ENCODE results near the gene PLPPR1.
"Not testable (repeated sequence)": the region's sequence is repeated elsewhere in the genome, so short reads cannot be mapped to it uniquely, and the experiment has no call there.

The PLPPR1 gene

GRCh38 chr9:101309139-101309538, 280.6 kb downstream of the PLPPR1 start:
- DNase-seq, result no peak

DNA sequence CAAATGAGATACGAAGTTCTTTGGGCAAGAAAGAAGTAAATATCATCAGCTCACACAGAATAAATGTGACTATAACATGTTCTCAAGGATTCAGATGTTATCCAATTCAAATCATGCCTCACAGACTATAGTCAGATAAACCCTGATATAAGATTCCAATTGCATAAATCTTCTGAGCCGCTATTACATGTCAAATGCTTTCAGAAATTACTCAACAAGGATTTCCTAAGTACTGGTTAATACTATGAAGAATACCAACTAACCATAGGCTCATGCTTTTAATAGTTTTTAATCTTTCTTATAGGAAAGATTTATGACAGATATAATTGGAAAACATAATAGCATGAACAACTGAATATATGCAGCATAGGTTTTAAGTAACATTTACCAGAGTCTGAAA, 282.7 kb downstream of the PLPPR1 start:
- DNase-seq, result no peak

DNA sequence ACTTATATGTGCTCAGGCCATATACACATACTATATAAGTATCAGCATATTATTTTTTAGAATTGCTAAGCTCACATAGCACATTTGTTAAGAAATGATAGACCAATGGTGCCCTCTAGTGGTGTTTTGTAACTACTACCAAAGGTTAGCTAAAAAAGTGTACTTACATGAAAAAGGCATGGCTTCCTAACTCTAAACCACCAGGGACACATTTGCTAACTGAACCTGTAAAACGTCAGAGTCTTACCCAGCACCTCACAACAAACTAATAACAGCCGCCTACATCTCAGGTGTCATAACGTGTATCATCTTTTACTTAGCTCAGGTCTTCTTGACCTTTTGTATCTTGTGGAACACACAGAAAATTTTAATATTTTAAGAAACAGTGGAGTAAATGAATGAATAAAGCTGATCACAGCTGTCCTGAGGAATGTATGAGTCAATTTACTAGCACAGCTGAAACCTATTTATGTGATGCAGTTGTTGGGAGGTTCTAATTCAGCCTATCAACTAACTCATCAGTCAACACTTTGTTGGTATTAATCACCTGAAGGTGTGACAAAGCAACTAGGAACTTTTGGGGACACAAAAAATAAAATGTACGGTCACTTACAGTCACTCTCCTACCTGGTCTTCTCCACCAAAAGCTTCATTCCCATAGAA, 283.4 kb downstream of the PLPPR1 start:
- DNase-seq, result no peak

DNA sequence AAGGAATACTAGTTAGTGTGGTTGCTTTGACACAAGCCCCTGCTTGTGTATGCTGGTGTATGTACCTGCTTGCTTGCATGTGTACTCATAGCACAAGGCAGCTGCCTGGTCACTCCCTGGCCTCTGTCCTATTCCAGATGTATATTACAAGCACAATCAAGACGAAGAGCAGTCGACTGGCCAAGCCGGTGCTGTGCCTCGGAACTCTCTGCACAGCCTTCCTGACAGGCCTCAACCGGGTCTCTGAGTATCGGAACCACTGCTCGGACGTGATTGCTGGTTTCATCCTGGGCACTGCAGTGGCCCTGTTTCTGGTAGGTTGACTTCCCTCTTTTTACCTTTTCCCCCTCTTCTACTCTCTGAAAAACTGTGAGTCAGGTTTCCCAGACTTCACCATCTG, 284.1 kb downstream of the PLPPR1 start:
- no peak for DNase-seq

- no peak for DNase-seq
These were observed 286.6 kb downstream of the PLPPR1 start for GRCh38 chr9:101315112-101315450.

DNA sequence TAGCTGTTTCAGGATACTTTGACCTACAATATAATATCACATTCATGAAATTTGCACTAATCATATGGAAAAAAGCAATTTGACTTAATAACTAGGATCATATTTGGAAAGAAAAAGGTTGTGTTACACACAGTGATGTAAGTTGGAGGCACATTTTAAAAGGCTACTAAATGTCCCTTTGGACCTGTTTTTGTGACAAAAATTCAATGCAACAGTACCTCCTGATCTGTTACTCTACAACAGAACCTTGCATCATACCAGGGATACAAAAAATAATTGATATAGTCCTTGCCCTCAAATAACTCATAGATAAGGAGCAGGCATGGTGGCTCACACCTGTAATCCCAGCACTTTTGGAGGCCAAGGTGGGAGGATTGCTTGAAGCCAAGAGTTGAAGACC, 289.2 kb downstream of the PLPPR1 start:
- no peak for DNase-seq

DNA sequence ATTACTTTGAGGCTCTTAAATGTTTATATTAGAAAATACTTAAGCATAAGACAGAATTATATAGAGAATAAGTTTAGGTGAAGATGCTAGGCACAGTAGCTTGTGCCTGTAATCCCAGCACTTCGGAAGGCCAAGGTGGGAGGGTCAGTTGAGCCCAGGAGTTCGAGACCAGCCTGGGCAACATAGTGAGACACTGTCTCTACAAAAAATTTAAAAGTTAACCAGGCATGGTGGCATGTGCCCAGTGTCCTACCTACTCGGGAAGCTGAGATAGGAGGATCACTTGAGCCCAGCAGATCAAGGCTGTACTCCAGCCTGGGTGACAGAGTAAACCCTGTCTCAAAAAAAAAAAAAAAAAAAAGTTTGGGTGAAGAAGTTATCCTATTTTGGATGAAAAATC, 294.6 kb downstream of the PLPPR1 start:
- DNase-seq, result no peak

- DNase-seq, result no peak
These were observed 295.8 kb downstream of the PLPPR1 start for GRCh38 chr9:101324245-101324804.

- no peak for DNase-seq
These were observed 296.5 kb downstream of the PLPPR1 start for GRCh38 chr9:101325053-101325452.

GRCh38 chr9:101326035-101326434, 297.5 kb downstream of the PLPPR1 start:
- no peak for DNase-seq

DNA sequence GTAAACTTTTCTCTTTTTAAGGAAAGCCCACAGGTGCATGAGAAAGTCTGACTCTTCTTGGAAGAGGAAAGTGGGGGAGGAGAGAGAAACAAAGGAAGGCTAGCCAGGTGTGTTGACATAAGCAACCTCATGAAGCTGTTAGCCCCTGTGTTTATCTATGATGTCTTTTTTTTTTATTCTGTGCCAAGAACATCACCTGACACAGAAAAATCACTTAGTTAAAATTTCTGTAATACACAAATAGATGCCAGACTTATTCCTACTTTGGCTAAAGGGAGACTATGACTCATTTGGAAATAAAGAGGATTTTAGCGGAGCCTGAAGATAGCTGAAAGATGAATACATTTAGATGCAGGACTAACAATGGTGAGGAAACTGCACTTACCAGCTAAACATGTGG, 298.0 kb downstream of the PLPPR1 start:
- no peak for DNase-seq

- DNase-seq, result not testable (repeated sequence)
These were observed 298.9 kb downstream of the PLPPR1 start for GRCh38 chr9:101327422-101327909.

- no peak for DNase-seq
These were observed 303.8 kb downstream of the PLPPR1 start for GRCh38 chr9:101332362-101332761.

DNA sequence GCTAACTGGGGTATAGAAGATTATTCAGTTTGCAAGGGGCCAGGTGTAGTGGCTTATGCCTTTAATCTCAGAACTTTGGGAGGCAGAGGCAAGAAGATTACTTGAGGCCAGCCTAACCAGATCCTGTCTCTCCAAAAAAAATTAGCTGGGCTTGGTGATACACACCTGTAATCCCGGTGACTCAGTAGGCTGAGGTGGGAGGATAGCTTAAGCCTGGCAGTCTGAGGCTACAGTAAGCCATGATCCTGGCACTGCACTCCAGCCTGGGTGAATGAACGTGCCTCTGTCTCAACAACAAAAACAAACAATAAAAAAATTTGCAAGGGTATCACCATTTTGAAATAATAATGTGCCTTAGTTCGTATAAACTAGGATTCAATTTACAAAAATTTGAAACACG, 305.0 kb downstream of the PLPPR1 start:
- DNase-seq, result no peak

- no peak for DNase-seq
These were observed 305.6 kb downstream of the PLPPR1 start for GRCh38 chr9:101333926-101334702.

DNA sequence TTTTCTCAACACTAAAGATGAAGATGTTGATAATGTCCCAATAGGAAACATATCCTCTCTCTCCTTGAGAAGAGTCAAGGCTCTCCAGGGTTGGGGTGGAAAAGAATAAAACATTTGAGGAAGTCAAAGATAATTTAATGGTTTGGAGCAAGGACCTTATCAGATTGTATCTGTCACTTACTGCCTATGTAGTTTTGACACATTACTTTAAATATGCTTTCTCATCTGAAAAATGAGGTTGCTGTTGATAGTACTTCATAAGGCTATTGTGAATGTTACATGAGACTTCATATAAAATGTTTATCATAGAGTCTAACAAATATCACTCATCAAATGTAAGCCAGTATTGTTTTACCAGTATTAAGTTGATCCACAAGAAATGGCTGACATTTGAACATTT, 307.6 kb downstream of the PLPPR1 start:
- DNase-seq, result no peak

- DNase-seq, result no peak
These were observed 308.7 kb downstream of the PLPPR1 start for GRCh38 chr9:101337237-101337636.

GRCh38 chr9:101341958-101342357, 313.4 kb downstream of the PLPPR1 start:
- no peak for DNase-seq

DNA sequence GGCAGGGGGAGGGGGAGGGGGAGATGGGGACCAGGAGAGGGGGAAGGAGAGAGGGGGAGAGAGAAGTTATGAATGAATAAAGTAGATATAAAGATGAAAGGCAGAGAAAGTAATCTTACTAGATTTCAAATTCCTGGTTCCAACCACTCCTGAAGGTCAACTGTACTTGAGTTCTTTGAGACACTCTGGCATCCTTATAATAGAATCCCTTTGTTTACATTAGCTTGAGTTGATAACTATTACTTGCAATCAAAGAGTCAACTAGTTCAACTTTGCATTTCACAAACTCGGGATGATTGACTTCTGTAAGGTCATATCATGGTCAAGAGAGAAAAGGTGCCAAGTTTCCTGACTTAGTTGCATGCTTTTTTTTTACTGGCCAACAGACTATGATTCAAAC, 314.1 kb downstream of the PLPPR1 start:
- no peak for DNase-seq

- no peak for DNase-seq
These were observed 321.8 kb downstream of the PLPPR1 start for GRCh38 chr9:101350285-101350684.

GRCh38 chr9:101352892-101353463, 324.5 kb downstream of the PLPPR1 start:
- DNase-seq, result no peak

DNA sequence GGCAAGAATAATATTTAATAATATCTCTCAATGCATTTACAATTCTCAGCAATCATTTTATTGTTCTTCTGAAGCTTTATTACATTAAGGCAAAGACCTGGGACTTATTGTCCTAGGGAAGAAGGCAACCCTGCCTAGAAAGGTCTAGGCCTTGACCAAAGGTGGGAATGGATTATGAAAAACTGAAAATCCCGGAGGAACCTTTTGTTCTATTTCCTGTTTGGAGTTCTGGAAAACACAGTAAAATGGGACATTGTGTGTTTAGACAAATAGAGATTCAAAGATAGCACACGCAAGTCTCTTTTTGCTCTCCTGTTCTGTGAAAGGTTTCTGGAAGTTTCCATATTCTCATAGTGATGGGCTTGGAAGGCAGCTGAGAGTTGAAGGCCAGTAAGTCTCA, 325.2 kb downstream of the PLPPR1 start:
- DNase-seq, result no peak

DNA sequence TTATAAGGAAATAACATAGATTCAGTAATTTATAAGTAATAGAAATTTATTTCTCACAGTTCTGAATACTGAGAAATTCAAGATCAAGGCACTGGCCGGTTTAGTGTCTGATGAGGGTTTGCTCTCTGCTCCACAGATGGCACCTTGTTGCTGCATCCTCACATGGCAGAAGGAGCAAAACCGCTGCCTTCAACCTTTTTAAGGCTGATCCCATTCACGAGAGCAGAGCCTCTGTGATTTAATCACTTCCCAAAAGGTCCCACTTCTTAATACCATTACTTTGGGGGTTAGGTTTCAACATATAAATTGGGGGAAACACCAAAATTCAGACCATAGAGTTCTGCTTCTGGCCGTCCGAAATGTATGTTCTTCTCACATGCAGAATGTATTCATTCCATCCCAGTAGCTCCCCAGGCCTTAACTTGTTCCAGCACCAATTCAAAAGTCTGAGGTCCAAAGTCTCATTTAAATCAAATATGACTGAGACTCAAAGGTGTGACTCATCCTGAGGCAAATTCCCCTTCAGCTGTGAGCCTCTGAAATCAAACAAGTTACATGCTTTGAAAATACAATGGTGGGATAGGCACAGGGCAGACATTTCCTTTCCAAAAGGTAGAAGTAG, 325.7 kb downstream of the PLPPR1 start:
- DNase-seq, result no peak
